ENCODE results near the gene PLA2G4B.
"Not testable (repeated sequence)": the region's sequence is repeated elsewhere in the genome, so short reads cannot be mapped to it uniquely, and the experiment has no call there.

The PLA2G4B gene

DNA sequence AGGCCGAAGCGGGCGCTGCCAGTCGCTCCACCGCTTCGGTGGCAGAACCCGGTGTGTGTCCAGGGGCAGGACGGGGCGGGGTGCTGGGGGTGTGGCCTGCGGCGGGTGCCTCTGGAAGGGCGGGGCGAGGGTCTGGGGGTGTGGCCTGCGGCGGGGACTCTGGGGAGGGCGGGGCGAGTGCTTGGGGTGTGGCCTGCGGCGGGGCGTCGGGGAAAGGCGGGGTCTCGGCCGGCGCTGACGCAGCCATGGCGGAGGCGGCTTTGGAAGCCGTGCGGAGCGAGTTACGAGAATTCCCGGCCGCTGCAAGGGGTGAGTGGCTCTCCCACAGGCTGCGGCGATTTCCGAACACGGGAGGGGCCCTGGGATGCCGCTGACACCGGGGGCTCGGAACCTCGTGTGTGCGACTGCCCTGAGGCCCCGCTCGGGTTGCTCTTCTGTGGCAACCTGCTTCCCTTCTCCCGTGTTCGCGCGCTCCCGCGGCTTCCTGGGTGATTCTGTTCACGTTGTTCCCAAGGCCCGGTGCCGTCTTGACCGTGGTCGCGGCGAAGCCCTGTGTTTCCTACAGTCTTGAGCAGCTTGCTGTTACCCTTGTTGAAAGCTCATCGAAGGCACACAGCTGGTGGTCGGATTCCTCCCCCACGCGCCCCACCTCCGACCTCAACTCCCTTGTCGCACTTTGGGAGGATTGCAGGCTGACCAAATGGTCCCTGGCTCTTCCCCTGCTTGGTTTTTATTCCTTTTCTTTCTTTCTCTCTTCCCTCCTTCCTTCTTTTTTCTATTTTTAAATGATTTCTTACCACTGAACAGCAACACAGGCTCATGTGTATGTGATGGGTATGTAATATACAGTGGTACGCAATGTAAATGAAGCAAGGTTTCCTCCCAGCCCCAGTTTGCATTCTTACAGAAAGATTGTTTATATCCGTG lies 10.5 kb upstream of the PLA2G4B start, which contains the start of gene JMJD7:
Gene JMJD7, plus strand, starts transcription at position 213 of the 927 bp plus-strand sequence. Its CDS starts 33 bp downstream, at position 246.
- DNase-seq: peak; percentile 38

DNA sequence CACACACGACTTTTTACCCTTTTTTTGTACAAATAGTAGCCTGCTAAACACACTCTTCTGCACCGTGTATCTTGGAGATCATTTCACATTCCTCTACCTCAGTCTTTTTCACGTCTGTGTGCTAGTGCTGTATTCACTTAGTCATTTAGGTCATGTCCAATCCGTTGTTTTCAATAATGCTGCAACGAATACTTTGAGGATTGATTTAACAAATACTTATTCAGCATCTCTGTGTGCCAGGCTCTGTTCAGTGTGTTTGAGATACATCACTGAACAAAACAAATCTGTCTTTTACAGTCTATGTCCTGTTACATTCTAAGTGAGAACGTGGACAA lies 9.9 kb upstream of the PLA2G4B start:
- DNase-seq: no peak

DNA sequence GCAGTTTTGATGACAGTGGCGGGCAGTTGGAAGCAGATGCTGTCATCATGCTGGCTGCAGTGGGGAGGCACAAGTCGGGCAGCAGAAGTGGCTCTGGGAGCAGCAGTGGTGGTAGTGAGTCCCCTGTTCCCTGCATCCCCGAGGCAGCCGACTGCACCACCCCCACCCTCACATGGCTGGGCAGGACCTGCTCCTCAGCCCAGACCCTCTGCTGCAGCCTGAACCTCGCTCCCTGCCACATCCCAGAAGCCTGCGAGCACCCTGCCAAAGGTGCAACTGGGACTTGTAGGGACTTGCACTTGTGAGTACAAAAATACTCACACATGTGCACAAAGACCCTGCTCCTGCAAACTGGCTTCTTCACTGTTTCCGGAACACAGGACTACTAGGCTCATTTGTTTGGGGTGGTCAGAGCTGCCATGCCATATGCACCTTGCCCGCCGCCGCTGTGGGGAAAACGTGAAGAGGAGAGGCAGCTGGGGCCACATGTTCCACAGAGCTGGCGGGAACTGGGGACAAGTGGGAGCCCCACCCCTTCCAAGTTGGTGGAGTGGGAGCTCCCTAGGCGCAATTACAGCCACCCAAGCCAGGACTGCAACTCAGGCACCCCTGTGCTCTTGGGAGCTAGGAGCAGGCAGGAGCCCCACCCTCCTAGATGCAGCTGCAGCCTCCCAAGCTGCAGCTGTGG lies 8.5 kb upstream of the PLA2G4B start:
- DNase-seq: no peak

DNA sequence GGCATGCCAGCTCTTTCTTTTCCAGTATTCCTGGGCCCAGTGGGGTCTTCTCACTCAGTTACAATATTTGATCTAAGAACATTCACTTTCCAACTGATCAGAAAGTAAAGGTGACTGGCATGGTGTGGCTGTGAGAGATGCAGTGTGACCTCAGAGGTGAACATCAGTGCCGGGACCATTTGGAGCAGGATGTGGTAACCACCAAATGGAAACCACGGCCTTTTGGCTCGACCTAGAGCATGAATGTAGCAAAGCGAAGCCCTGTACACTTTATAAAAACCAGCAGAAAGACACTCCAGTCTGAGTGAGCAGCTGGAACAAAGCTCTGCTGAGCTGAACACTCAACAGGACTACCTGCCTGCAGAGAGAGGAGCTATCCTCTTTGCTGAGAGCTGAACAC lies 7.4 kb upstream of the PLA2G4B start:
- DNase-seq: not testable (repeated sequence)

DNA sequence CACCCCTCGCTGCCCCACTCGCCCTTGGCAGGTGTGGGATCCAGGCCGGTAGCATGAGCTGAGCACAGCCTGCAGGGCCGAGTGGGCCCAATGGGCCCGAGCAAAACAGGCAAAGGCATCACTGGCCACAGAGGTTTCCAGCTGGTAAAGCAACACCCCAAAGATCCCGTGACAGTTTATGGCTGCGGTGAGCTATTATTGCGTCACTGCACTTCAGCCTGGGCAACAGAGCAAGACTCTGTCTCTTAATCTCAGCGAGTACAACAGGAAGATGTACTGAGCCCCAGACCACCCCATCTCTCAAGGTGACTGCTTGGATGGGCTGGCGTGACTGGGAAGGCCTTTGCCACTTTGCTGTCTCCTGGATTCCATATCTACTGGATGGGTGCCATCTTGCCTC lies 6.4 kb upstream of the PLA2G4B start:
- no peak for DNase-seq

DNA sequence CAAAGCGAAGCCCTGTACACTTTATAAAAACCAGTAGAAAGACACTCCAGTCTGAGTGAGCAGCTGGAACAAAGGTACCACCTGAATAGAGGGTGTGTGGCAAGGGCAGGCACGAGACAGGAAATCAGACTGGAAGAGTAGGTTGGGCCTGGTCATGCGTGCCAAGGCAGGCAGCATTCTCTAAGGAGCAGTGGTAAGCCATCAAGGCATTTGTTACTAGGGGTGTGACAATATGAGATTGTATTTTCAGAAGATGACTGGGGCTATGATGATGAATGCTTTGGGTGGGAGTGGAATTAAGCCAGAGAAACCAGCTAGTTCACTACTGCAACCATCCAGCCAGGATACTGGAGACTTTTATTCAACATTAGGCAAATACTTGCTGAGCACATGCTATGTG lies 5.8 kb upstream of the PLA2G4B start:
- no peak for DNase-seq

DNA sequence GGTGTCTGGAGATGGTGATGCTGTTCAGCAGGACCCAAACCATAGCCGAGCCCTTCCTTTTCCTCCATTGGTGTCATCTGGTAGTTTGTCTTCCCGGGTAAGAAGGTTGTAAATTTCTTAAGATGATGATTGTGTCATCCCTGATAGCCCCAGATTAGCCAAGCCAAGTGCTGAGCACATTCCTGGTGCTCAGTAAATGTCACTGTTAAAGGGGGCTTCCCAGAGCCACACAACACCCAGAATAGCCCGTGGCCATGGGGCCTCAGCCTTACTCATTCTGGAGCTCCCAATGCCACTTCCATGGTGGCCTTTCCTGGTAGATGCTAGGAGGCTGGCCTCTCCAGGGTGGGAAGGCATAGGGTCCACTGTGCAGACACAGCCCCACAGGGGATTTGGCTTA lies 4.6 kb upstream of the PLA2G4B start:
- no peak for DNase-seq

DNA sequence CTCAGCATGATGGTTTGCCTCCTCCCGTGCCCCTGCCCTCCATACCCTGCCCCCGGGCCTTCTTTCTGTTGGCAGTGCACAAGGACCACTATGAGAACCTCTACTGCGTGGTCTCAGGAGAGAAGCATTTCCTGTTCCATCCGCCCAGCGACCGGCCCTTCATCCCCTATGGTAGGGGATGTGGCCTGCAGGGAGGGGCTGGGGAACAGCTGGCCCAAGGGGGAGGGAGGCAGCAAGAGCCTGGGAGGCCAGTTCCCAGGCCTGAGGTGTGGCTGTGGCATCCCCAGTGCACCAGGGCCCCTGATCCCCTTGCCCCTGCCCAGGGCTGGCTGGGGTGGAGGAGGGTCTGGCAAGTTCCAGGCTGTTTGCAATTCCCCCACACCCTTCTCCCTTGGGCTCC lies 2.6 kb upstream of the PLA2G4B start:
- no peak for DNase-seq

DNA sequence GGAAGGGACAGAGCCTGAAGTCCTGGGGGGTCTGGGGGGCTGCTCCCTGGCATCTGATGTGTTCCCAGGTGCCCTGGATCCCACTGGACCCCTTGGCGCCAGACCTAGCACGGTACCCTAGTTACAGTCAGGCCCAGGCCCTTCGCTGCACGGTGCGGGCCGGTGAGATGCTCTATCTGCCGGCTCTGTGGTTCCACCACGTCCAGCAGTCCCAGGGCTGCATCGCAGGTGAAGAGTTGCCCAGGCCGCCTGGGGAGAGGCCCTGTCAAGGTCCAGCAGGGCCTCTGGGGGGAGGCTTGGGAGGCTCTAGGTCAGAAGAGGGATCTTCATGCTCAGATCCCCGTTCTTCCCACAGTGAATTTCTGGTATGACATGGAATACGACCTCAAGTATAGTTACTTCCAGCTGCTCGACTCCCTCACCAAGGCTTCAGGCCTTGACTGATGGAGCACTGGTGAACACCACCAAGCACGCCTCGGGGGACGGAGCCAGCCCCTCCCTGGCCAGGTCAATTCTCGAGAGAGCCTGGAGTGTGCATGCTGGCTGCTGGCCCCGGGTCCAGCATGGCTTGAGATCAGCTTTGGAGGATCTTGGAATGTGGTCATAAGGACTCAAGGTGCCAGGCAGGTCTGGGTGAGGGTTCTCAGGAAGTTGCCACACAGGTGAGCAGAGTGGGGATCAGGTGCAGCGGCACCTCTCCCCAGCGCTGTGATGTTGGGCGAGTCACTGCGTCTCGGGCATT lies 1.8 kb upstream of the PLA2G4B start:
- DNase-seq: no peak

DNA sequence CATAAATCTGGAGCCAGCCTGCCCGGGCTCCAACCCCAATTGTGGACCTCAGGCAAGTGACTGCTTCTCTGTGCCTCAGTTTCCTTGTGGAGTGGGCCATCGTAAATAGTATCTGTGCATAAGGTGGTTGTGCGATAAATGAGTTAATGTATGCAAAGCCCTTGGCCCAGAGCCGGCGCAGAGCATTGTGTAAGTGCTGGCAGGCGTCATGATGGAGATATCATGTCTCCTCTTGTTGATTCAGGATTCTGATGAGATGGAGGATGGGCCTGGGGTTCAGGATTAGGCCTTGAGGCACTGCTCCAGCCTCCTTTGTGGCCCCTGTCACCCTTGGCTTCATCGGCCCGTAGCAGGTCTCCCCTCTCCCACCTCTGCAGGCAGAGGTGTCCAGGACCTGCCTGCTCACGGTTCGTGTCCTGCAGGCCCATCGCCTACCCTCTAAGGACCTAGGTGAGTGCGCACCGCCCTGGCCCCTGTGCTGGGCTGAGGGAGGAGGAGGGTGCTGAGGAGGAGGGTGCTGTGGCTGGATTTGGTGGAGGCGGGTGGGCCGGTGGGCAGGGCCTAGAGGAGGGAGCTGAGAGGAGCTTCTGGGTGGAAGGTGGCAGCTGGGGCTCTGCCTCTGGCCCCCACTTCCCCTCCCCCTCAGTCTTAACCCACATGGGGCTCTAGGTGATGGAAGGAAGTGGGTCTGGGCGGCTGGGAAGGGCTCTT lies 1.3 kb downstream of the PLA2G4B start:
- DNase-seq: no peak

DNA sequence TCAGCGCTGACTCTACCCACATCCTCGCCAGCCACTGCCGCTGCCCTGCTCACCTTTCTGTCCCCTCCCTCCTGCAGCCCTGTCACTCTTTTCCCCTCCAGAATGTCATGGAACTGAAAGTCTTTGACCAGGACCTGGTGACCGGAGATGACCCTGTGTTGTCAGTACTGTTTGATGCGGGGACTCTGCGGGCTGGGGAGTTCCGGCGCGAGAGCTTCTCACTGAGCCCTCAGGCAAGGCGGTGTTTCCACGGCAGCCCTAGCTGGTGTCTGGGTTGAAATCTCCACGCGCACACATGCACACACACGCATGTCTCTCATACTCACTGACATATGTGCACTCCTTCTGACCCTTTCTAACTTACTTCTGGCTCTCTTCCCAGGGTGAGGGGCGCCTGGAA lies 2.0 kb downstream of the PLA2G4B start:
- DNase-seq: no peak

DNA sequence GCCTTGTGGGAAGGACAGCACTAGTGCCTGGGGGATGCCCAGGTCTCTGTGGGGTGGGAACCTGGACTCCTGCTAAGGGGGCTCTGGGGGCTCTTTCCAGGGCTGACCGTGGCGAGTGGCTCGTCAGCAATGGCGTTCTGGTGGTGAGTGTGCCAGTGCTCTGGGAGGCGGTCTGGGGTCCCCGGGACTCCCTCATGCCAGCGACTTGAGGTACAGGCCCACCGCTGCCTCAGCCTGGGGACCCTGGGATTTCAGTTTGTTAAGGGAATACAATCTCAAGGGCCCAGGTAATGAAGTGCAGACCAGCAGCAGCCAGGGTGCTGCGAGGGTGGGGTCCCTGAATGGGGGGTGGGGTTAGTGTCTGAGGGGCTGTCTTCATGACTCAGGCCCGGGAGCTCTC lies 2.5 kb downstream of the PLA2G4B start:
- DNase-seq: no peak

DNA sequence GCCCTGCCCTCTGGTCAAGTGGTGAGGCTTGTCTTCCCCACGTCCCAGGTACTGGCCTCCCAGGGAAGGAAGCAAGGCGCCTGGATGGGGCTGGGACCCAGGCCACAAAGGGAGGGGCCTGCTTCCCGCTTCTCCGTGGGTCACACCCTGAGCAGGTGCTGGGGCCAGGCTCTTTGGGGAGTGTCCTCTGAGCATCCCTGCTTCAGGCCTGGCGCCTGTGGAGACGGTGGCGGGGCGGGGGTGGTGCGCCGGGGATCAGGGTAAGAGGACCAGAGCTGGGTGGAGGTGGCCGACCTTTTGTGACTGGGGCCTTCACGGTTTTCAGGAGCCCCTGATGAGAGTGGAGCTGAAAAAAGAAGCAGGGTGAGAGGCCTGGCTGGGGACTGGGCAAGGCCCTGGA lies 3.6 kb downstream of the PLA2G4B start:
- DNase-seq: no peak

DNA sequence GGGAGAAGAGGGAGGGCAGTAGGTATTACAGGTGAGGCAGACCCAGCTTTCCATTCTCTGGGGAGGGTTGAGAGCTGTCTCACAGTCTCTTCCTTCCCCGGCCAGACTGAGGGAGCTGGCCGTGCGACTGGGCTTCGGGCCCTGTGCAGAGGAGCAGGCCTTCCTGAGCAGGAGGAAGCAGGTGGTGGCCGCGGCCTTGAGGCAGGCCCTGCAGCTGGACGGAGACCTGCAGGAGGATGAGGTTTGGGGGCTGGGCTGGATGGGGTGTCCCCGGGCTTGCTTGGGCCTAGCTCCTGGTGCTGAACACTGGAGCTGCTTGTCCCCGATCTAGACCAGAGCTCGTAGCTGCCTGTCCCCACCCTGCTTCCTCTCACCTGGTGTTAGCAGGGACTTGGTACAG lies 4.9 kb downstream of the PLA2G4B start:
- DNase-seq: no peak

DNA sequence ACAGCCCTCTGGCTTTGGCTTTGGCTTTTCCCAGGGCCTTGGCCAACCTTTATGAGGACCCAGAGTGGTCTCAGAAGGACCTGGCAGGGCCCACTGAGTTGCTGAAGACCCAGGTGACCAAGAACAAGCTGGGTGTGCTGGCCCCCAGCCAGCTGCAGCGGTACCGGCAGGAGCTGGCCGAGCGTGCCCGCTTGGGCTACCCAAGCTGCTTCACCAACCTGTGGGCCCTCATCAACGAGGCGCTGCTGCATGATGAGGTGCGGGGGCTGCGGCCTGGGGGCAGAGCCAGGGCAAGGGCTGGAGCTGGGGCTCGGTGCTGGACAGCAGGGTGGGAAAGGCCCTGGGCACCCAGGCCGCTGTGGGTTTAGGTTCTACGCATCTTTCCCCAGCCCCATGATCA lies 6.2 kb downstream of the PLA2G4B start:
- no peak for DNase-seq

DNA sequence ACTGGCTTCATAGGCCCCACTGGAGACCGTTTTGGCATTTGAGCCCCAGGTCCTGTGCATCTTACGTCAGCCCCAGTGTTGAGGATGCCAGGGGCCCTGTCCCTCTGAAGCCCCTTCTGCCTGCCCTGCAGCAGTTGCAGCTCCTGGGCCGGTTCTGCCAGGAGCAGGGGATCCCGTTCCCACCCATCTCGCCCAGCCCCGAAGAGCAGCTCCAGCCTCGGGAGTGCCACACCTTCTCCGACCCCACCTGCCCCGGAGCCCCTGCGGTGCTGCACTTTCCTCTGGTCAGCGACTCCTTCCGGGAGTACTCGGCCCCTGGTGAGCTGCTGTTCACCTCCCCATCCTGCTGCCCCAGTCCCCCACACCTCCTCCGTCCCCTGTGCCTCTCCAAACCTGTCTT lies 8.6 kb downstream of the PLA2G4B start:
- DNase-seq: no peak

DNA sequence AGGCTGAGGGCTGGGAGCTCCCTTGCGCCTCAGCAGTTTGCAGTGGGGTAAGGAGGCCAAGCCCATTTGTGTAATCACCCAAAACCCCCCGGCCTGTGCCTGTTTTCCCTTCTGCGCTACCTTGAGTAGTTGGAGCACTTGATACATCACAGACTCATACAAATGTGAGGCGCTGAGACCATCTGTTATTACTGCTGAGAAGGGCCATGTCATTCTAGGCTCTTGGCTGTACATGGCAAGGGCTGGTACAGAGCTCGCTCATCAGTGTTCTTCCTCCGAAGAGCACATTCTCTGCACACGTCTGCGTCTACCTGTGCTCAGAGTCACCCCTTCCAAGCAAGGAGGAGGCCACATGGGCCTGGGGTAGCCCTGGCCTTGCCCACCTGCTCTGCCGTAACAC lies 9.3 kb downstream of the PLA2G4B start:
- DNase-seq: no peak

DNA sequence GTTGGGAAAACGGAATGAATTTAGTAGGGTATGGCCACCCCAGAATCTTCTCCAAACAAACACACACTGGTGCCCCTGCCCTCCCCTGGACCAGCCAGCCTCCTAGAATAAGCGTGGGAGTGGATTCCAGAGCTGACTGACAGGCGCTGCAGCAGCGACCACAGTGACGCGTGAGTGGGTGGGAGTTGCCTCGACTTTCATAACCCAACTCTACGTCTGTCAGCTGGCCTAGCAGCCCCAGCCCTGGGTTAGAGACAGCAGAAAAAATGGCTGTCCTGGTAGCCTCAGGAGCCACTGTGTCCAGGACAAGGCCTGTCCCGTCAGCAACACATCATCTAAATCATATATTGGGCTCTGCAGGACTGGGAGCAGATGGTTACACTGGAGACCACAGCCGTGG lies 10.0 kb downstream of the PLA2G4B start:
- no peak for DNase-seq

DNA sequence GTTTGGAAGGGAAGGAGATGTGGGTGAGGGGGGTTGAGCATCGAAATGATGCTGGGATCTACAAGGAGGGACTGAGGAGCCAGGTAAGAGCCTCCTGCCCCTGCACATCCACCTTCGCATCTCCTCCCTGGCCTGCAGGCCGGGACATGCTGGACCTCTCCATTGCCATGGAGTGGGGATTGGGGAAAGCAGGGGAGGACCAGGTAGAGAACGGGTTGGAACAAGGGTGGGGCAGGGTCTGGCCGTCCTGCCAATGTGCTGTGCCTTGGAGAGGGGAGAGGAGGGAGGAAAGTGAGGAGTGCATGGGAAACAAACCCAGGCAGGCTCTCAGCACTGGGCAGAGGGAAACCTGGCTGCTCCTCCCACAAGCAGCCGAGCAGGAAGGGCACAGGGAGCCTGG lies 10.6 kb downstream of the PLA2G4B start:
- no peak for DNase-seq

DNA sequence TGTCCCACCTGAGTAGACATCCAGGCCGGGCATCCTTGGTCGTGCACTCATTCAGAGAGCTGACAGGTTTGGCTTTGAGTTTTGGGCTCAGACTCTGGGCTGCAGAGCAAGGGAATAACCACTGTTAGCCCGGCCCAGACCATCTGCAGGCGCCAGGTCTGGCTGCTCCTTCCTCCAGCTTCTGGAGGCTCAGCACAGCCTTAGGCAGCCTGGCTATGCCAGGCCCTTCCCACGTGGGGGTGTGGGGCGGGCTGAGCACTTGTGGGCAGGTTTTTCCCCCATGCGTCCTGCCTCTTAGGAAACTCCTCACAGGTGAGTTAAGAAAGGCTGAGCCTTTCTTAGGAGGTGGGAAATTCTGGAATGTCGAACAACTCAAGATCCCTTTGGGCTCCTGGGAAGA lies 11.2 kb downstream of the PLA2G4B start:
- DNase-seq: no peak

DNA sequence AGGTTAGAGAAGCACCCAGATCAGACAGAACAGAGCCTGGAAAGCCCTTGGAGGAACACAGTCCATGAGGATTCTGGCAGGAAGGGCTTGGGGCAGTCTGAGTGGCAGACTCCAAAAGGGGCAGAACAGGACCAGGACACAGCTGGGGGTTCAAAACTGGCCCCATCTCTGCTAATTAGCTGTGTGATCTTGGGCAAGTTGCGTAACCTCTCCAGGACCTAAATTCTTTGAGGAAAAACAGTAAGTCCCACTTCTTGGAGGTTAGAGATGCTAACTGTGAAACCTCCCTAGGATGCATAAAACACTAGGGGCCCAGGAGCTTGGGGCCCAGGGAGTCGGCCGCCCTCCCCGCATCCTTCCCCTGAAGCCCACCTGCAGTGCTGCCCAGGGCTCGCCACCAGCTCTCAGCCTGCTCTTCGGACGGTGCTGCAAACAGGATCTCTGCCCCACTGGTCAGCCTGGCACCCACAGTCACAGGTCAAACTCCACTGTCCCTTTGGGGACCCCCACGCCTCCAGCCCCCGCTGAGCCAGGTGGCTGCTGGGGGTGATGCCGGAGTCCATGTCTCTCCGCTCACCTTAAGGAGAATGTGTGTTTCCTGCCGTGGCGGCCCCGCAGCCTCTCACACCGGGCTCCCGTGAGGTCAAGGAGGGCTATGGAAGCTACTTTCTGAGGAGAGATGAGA lies 12.0 kb downstream of the PLA2G4B start:
- DNase-seq: no peak

DNA sequence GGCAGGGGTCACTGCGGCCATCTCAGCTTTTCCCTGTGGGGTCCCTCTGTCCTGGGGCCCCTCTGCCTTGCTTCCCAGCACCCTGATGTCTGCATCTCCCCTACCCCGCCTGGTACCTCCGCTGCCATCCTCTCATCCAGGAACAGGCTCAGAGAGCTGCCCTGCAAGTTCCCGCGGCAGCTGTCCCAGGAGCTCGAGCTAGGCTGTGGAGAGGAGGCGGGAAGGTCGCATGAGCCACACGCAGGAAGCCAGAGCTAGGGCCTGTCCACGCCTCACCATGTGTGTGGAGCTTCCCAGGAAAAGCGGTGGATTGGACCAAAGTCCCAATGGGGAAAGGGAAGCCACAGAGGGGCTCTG lies 12.5 kb downstream of the PLA2G4B start:
- DNase-seq: no peak
